NB4 (cell line): ENCODE measurements around the gene MPZL3.

Experiments
- MYC ChIP-seq: IDR thresholded peaks from 2 replicates; pipeline ENCODE4 v1.6.1; 2011; ENCODE audit warnings: low read depth, low read length
- POLR2A ChIP-seq: IDR thresholded peaks from 2 replicates; pipeline ENCODE4 v1.6.1; 2011; ENCODE audit warnings: mild to moderate bottlenecking; ENCODE audit not compliant: insufficient read length; ENCODE audit errors: extremely low read depth
- TF ChIP-seq, protein P1 (sequence below): IDR thresholded peaks from one replicate; pipeline ENCODE4 v1.5.1; 2012; ENCODE audit warnings: low read depth, low read length
- TF ChIP-seq, protein P2 (sequence below): IDR thresholded peaks from 2 replicates; pipeline ENCODE4 v1.6.1; 2011; ENCODE audit warnings: low read depth, low read length

DNA sequence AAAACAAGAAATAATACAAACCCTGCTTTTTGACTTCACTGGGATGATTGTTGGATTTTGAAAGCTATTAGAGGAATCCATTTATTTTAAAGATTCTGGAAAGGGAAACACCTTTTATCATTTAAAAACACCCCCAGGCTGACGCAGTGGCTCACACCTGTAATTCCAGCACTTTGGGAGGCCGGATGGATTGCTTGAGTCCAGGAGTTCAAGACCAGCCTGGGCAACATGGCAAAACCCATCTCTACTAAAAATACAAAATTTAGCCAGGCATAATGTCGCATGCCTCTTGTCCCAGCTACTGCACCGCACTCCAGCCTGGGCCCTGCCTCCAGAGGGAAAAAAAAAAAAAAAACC lies 75.4 kb downstream of the MPZL3 start:
- TF ChIP-seq, protein P1, sequence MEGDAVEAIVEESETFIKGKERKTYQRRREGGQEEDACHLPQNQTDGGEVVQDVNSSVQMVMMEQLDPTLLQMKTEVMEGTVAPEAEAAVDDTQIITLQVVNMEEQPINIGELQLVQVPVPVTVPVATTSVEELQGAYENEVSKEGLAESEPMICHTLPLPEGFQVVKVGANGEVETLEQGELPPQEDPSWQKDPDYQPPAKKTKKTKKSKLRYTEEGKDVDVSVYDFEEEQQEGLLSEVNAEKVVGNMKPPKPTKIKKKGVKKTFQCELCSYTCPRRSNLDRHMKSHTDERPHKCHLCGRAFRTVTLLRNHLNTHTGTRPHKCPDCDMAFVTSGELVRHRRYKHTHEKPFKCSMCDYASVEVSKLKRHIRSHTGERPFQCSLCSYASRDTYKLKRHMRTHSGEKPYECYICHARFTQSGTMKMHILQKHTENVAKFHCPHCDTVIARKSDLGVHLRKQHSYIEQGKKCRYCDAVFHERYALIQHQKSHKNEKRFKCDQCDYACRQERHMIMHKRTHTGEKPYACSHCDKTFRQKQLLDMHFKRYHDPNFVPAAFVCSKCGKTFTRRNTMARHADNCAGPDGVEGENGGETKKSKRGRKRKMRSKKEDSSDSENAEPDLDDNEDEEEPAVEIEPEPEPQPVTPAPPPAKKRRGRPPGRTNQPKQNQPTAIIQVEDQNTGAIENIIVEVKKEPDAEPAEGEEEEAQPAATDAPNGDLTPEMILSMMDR: no peak
- TF ChIP-seq POLR2A: no peak
- TF ChIP-seq, protein P2, sequence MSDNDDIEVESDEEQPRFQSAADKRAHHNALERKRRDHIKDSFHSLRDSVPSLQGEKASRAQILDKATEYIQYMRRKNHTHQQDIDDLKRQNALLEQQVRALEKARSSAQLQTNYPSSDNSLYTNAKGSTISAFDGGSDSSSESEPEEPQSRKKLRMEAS: no peak
- no peak for TF ChIP-seq MYC
